Left ventricle myocardium inferior (tissue), 1 donor: Measurements from ENCODE around the gene TMEM88. TPM values are rescaled to one million over a fixed set of nuclear protein-coding genes. Genes with fewer than 3 reads are reported as not detected.
A peak's percentile ranks its signal among the peaks of the same experiment; 100 is the strongest.
"Not testable (repeated sequence)": the region's sequence is repeated elsewhere in the genome, so short reads cannot be mapped to it uniquely, and the experiment has no call there.

Source experiments
- DNase-seq: peaks from one replicate; pipeline ENCODE4 v3.0.0-alpha.2; 2020
- H3K27ac ChIP-seq: fragments of 200-600 bp; replicated peaks from 2 replicates; pipeline ENCODE4 v1.8.0; 2021
- H3K27me3 ChIP-seq: fragments of 200-600 bp; 2 replicates; pipeline ENCODE4 v1.8.0; 2021; ENCODE audit warnings: low read depth
- H3K36me3 ChIP-seq: fragments of 200-600 bp; 2 replicates; pipeline ENCODE4 v1.8.0; 2021
- H3K4me1 ChIP-seq: fragments of 200-600 bp; 2 replicates; pipeline ENCODE4 v1.8.0; 2021
- H3K4me3 ChIP-seq: fragments of 200-600 bp; 2 replicates; pipeline ENCODE4 v1.8.0; 2021; ENCODE audit warnings: mild to moderate bottlenecking, moderate library complexity
- H3K9me3 ChIP-seq: fragments of 200-600 bp; replicated peaks from 2 replicates; pipeline ENCODE4 v1.8.0; 2021
- CTCF ChIP-seq: fragments of 200-600 bp; IDR thresholded peaks from 2 replicates; pipeline ENCODE4 v1.8.0; 2021; ENCODE audit warnings: antibody characterized with exemption, mild to moderate bottlenecking, borderline replicate concordance
- intact Hi-C: fragments of 100-400 bp; cut with micrococcal nuclease; formaldehyde crosslinking; loops from one replicate; pipeline ENCODE4 v1.11.0; 2022
- long read RNA-seq: library from polyadenylated mRNA; unstranded; transcript quantifications from one replicate; pipeline ENCODE4 v2.0.0, GENCODE V29; 2021
- total RNA-seq: library from RNA; stranded (reverse); fragmentation: NEBNext Ultra II Directional; extraction: Animal tissue kit (Norgen Biotek cat#: 25700); gene quantifications from one replicate; pipeline ENCODE4 v1.2.1, GENCODE V29; 2021
- donor health status: DM: no; HTN: yes; CAD: no; lungs with severe emphysema.

Gene TMEM88, protein sequence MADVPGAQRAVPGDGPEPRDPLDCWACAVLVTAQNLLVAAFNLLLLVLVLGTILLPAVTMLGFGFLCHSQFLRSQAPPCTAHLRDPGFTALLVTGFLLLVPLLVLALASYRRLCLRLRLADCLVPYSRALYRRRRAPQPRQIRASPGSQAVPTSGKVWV
- total RNA-seq: 26.4 TPM
- long read RNA-seq, transcript TMEM88-201 (2 exons, 875 nt): major isoform, 8 of 10 reads
- long read RNA-seq, partial matches to known transcripts: 0 of 10 reads
- long read RNA-seq, other reads (novel, unspliced or antisense): 0 of 10 reads

DNA sequence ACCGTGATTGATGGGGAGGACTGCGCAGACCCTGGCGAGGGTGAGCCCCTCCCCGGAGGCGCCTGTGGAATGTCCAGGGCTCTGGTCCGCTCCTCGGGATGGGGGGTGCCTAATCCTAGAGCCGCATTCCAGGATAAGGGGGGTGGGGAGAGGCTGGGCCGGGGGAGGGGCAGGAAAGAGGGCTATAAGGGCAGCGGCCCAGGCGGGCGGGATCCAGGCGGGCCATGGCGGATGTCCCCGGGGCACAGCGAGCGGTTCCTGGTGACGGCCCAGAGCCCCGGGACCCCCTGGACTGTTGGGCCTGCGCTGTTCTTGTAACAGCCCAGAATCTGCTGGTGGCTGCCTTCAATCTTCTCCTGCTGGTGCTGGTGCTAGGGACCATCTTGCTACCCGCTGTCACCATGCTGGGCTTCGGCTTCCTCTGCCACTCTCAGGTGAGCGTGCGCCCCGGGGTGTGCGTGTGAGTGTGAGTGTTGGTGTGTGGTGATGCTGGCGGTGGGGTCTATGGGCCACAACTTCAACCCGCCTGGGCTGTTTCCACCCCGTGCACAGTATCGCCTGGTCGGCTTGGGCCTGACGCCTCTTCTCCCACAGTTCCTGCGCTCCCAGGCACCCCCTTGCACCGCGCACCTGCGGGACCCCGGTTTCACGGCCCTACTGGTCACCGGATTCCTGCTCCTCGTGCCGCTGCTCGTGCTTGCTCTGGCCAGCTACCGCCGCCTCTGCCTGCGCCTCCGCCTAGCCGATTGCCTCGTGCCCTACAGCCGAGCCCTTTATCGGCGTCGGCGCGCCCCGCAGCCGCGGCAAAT, at the start of gene TMEM88:
TSS of gene TMEM88 (plus strand) at position 216 of the 809 bp plus-strand sequence. CDS start at position 225, 9 bp downstream.
- no peaks in the 10 kb centered on the region for H3K27me3 ChIP-seq
- H3K9me3 ChIP-seq: no peaks in the 10 kb centered on the region
- peak within 1 kb of the TSS; percentile 86 for H3K4me3 ChIP-seq
- peaks cover 44% of the 10 kb centered on the region for H3K36me3 ChIP-seq
- H3K27ac ChIP-seq: peak within 1 kb of the TSS; percentile 99
- intact Hi-C loops: no loop called here
- TF ChIP-seq CTCF: no peak
- DNase-seq: peak; percentile 47
- H3K4me1 ChIP-seq: peaks cover 71% of the 10 kb centered on the region

DNA sequence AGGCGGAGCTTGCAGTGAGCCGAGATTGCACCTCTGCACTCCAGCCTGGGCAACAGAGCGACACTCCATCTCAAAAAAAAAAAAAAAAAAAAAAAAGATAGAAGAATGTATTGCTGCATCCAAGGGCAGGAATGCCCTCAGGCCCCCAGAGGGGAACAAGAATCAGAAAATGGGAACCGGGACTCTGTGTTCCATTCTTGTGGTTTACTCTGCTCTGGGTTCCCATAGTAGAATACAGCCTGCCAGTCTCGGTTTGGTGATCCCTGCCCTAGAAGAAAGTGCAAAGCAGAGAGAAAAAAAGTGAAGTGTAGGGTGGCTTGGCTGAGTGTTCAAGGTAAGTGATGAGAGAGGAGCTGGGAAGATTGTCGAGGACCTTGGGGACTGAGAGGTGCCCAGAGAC, 48.3 kb upstream of the TMEM88 start:
- no peak overlapping the region for H3K4me3 ChIP-seq
- no peak for DNase-seq
- TF ChIP-seq CTCF: no peak
- H3K27ac ChIP-seq: no peak overlapping the region
- H3K36me3 ChIP-seq: no peaks in the 10 kb centered on the region
- peaks cover 56% of the 10 kb centered on the region for H3K27me3 ChIP-seq
- no peaks in the 10 kb centered on the region for H3K9me3 ChIP-seq
- H3K4me1 ChIP-seq: peaks cover 5% of the 10 kb centered on the region
- intact Hi-C loops: no loop called here

DNA sequence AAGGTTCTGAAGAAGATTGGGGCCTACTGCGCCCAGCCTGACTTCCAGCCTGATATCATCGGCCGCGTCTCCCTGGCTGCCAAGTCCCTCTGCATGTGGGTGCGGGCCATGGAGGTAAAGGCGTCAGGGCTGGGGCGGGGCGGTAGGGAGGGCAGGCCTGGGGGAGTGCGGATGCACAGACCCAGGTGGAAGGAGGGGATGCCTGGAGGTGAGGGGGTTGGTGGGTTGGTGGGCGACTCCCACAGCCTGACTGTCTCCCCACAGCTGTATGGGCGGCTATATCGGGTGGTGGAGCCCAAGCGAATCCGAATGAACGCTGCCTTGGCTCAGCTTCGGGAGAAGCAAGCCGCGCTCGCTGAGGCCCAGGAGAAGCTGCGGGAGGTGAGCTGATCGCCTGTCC, 47.7 kb upstream of the TMEM88 start:
- H3K9me3 ChIP-seq: no peaks in the 10 kb centered on the region
- peaks cover 52% of the 10 kb centered on the region for H3K27me3 ChIP-seq
- H3K27ac ChIP-seq: no peak overlapping the region
- TF ChIP-seq CTCF: no peak
- H3K4me3 ChIP-seq: no peak overlapping the region
- H3K4me1 ChIP-seq: peaks cover 5% of the 10 kb centered on the region
- intact Hi-C loops: no loop called here
- H3K36me3 ChIP-seq: no peaks in the 10 kb centered on the region
- DNase-seq: no peak

DNA sequence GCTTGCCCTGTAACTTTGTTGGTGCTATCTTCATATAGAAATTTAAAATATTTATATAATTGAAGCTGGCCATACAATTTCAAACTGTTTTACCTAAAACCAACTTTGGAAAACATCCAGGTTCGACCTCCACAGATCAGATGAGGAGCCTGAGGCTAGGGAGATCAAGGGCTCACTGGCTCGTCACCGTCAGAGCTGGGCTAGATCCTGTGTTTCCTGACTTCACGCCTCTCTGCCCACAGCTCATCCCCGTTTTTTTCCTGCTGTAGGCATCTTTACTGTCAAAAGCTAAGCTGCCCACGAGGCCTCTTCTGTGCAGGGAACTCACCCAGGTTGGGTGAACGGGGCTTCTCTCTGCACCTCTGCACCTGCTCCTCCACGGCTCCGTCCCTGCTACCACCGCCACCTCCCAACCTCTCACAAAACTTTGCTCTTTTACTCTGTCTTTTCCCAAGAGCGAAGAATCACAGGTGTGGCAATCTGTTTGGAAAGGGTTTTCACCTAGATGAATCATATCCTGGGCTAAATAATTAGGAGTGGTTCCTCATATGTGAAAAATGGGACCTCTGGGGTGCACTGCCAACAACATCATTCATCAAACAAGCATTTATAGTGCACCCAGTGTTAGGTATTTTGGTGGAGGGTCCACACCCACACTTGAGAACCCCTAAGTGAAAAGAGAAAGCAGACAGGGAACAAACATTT, 45.6 kb upstream of the TMEM88 start:
- intact Hi-C loops: no loop called here
- Histone ChIP-seq H3K4me1 (peaks cover under 1% of the 10 kb centered on the region), H3K36me3 (no peaks in the 10 kb centered on the region), H3K27ac (no peak overlapping the region), H3K9me3 (no peaks in the 10 kb centered on the region), H3K27me3 (peaks cover 36% of the 10 kb centered on the region), H3K4me3 (no peak overlapping the region)
- no peak for TF ChIP-seq CTCF
- DNase-seq: no peak

DNA sequence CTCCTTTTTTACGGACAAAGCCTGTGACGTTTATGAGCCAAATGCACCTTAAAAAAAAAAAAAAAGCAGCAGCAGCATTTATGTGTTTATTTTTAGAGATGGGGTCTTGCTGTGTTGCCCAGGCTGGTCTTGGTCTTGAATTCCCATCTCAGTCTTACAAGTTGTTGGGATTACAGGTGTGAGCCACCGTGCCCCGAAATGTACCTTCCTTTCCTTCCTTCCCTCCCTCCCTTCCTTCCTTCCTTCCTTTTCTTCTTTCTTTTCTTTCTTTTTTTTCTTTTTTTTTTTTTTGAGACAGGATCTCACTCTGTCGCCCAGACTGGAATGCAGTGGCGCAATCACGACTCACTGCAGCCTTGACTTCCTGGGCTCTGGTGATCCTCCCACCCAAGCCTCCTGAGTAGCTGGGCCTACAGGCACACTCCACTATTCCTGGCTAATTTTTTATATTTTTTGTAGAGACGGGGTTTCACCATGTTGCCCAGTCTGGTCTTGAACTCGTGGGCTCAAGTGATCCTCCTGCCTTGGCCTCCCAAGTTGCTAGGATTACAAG, 45.0 kb upstream of the TMEM88 start:
- H3K4me1 ChIP-seq, intact Hi-C loops, H3K9me3 ChIP-seq, DNase-seq, H3K4me3 ChIP-seq, H3K36me3 ChIP-seq, H3K27ac ChIP-seq: not testable (repeated sequence)
- peaks cover 31% of the 10 kb centered on the region for H3K27me3 ChIP-seq
